CMK (cell line): ENCODE measurements around the gene SPINK6.

ENCODE experiments used
- DNase-seq: peaks from one replicate; pipeline ENCODE4 v3.0.0-alpha.2; 2010; ENCODE audit warnings: low read depth

The SPINK6 gene

GRCh38 chr5:148224117-148224742, 21.4 kb downstream of the SPINK6 start:
- no peak for DNase-seq

GRCh38 chr5:148228392-148228984, 25.6 kb downstream of the SPINK6 start:
- DNase-seq, result no peak

GRCh38 chr5:148229840-148230239, 27.0 kb downstream of the SPINK6 start:
- no peak for DNase-seq

- DNase-seq, result no peak
Observed at GRCh38 chr5:148230240-148230639, 27.4 kb downstream of the SPINK6 start.

- DNase-seq, result no peak
Observed at GRCh38 chr5:148237785-148238417, 35.1 kb downstream of the SPINK6 start.

GRCh38 chr5:148238418-148238794, 35.6 kb downstream of the SPINK6 start, which contains the start of gene MARCOL:
MARCOL (plus strand) TSS chr5:148238525; CDS start chr5:148238598, 73 bp downstream.
- DNase-seq, result no peak

GRCh38 chr5:148248894-148249293, 46.1 kb downstream of the SPINK6 start:
- no peak for DNase-seq

GRCh38 chr5:148255456-148255855, 52.6 kb downstream of the SPINK6 start:
- no peak for DNase-seq

GRCh38 chr5:148259288-148259687, 56.4 kb downstream of the SPINK6 start:
- no peak for DNase-seq

GRCh38 chr5:148261221-148261620, 58.4 kb downstream of the SPINK6 start:
- DNase-seq, result no peak
